ENCODE results near the gene SNRPD2.

DNA sequence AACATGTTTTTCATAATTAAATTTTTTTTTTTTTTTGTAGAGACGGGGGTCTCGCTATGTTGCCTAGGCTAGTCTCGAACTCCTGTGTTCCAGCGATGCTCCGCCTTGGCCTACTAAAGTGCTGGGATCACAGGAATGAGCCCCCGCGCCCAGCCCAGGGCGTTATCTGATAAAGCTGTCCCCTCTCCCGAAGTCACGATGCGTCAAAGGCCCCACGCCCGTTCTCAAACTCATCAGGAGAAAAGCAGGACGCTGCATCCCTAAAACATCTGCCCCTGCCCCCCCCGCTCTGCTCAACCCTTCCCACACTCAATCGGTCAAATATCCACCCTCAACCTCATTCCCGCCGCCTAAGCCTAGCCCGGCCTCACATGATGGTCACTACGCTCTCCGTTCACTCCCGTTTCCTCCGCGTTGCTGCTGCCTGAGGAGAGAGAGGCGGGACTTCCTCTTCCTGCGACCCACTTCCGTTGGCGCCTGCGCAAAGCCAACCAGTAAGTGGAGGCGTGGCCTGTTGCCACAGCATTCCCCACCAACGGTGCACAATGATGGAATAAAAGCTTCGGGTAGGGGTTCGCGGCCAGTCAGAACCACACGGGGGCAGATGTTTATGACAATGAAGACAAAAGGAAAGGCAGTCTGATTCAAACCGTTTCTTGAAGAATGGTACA lies at the start of gene SNRPD2:
- TF ChIP-seq, protein P1, sequence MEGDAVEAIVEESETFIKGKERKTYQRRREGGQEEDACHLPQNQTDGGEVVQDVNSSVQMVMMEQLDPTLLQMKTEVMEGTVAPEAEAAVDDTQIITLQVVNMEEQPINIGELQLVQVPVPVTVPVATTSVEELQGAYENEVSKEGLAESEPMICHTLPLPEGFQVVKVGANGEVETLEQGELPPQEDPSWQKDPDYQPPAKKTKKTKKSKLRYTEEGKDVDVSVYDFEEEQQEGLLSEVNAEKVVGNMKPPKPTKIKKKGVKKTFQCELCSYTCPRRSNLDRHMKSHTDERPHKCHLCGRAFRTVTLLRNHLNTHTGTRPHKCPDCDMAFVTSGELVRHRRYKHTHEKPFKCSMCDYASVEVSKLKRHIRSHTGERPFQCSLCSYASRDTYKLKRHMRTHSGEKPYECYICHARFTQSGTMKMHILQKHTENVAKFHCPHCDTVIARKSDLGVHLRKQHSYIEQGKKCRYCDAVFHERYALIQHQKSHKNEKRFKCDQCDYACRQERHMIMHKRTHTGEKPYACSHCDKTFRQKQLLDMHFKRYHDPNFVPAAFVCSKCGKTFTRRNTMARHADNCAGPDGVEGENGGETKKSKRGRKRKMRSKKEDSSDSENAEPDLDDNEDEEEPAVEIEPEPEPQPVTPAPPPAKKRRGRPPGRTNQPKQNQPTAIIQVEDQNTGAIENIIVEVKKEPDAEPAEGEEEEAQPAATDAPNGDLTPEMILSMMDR (conservative IDR thresholded peaks at IDR 0.05; ENCODE audit: low read length), result no peak
- no peak for TF ChIP-seq EZH2phosphoT487 (IDR thresholded peaks at IDR 0.05; ENCODE audit: borderline replicate concordance)

All from Loucy (cell line).